H1 (cell line): ENCODE measurements around the gene CERCAM. TPM values are rescaled to one million over a fixed set of nuclear protein-coding genes. Genes with fewer than 3 reads are reported as not detected.

Source experiments
- CTCF ChIA-PET: fragments of 300-600 bp; sonication (Branson Sonifier 250); formaldehyde crosslinking; loops from one replicate; lab custom pipeline; 2021; ENCODE audit not compliant: partially characterized antibody; lab: Charles Lee
- POLR2A ChIA-PET: fragments of 300-600 bp; sonication (Branson Sonifier 250); formaldehyde crosslinking; loops from one replicate; lab custom pipeline; 2021; ENCODE audit warnings: inconsistent platforms; ENCODE audit not compliant: partially characterized antibody; lab: Charles Lee
- DNase-seq, 2 experiments: peaks; one replicate each; pipeline versions ENCODE4 v3.0.0 to v3.0.0-alpha.2; 2010 to 2022; ENCODE audit warnings: low spot score in 2 of 2, low read depth in 1 of 2, mixed read lengths in 1 of 2
- FAIRE-seq: peaks from 2 replicates; lab custom pipeline; 2011; peaks lifted over from hg19 to GRCh38; lab: Jason Lieb, UNC
- H2AFZ ChIP-seq: 2 replicates; pipeline ENCODE4 v1.8.1; 2012; ENCODE audit warnings: low read length, inconsistent platforms
- H2AK5ac ChIP-seq: 2 replicates; pipeline ENCODE4 v1.6.1; 2013; ENCODE audit warnings: low read depth, low read length
- H2BK120ac ChIP-seq: replicated peaks from 2 replicates; pipeline ENCODE3; 2013; ENCODE audit warnings: low read depth, low read length, inconsistent platforms
- H2BK12ac ChIP-seq: 2 replicates; pipeline ENCODE4 v1.6.1; 2013; ENCODE audit warnings: low read depth, low read length
- H2BK15ac ChIP-seq: 2 replicates; pipeline ENCODE4 v1.6.1; 2013; ENCODE audit warnings: low read length
- H2BK20ac ChIP-seq: 2 replicates; pipeline ENCODE4 v1.6.1; 2013; ENCODE audit warnings: low read length
- H2BK5ac ChIP-seq: 2 replicates; pipeline ENCODE4 v1.6.1; 2013; ENCODE audit warnings: low read depth, low read length
- H3K14ac ChIP-seq: 2 replicates; pipeline ENCODE4 v1.6.1; 2013; ENCODE audit warnings: inconsistent platforms; ENCODE audit not compliant: insufficient read length
- H3K18ac ChIP-seq: 2 replicates; pipeline ENCODE4 v1.6.1; 2013; ENCODE audit warnings: low read length; ENCODE audit errors: extremely low read depth
- H3K23ac ChIP-seq: 2 replicates; pipeline ENCODE4 v1.6.1; 2013; ENCODE audit warnings: inconsistent platforms; ENCODE audit not compliant: insufficient read length
- H3K23me2 ChIP-seq: 2 replicates; pipeline ENCODE4 v1.6.1; 2013; ENCODE audit warnings: low read depth, low read length
- H3K27ac ChIP-seq: 2 replicates; pipeline ENCODE4 v1.6.1; 2011; ENCODE audit warnings: low read depth, low read length, inconsistent platforms
- H3K27me3 ChIP-seq, 4 experiments: replicated peaks in 1 of 4; 1 replicate in 1 of 4; 2 replicates in 3 of 4; pipeline versions ENCODE4 v1.6.1 to v1.8.1; 2011 to 2013; ENCODE audit warnings: low read length in 3 of 4, mild to moderate bottlenecking in 3 of 4, inconsistent platforms in 2 of 4, mixed read lengths in 2 of 4, moderate library complexity in 1 of 4; ENCODE audit not compliant: control insufficient read depth in 3 of 4, insufficient read depth in 3 of 4; ENCODE audit errors: extremely low read depth in 1 of 4
- H3K36me3 ChIP-seq, 4 experiments: 2 replicates each; pipeline versions ENCODE4 v1.6.1 to v1.8.1; 2011 to 2013; ENCODE audit warnings: mild to moderate bottlenecking in 4 of 4, low read length in 3 of 4, moderate library complexity in 2 of 4, control low read depth in 1 of 4, inconsistent platforms in 1 of 4; ENCODE audit not compliant: insufficient read depth in 4 of 4, control insufficient read depth in 2 of 4
- H3K4ac ChIP-seq: replicated peaks from 2 replicates; pipeline ENCODE3; 2013; ENCODE audit warnings: low read length, low read depth, mixed read lengths, inconsistent platforms; ENCODE audit not compliant: insufficient read length
- H3K4me1 ChIP-seq, 4 experiments: replicated peaks in 1 of 4; 1 replicate in 1 of 4; 2 replicates in 3 of 4; pipeline versions ENCODE4 v1.6.1 to v1.8.1; 2011 to 2013; ENCODE audit warnings: low read length in 3 of 4, inconsistent platforms in 2 of 4, mixed read lengths in 1 of 4; ENCODE audit not compliant: insufficient read depth in 4 of 4, control insufficient read depth in 3 of 4
- H3K4me2 ChIP-seq, 2 experiments: 2 replicates each; pipeline versions ENCODE4 v1.6.1 to v1.8.1; 2011 to 2013; ENCODE audit warnings: low read depth in 2 of 2, low read length in 2 of 2, control low read depth in 1 of 2, inconsistent platforms in 1 of 2, mild to moderate bottlenecking in 1 of 2; ENCODE audit not compliant: insufficient read depth in 1 of 2
- H3K4me3 ChIP-seq, 4 experiments: fragments of 200-600, 300-600 bp in 1 of 4; sonication (generic), shearing (Covaris generic), sonication (Bioruptor Twin) in 1 of 4; 2 replicates each; pipeline versions ENCODE4 v1.5.1 to v1.8.1; 2011 to 2016; ENCODE audit warnings: low read length in 4 of 4, low read depth in 3 of 4, control low read depth in 2 of 4, inconsistent platforms in 2 of 4, mild to moderate bottlenecking in 2 of 4, mixed read lengths in 1 of 4, moderate library complexity in 1 of 4; ENCODE audit not compliant: insufficient read depth in 2 of 4; ENCODE audit errors: extremely low read depth in 1 of 4
- H3K56ac ChIP-seq: replicated peaks from 2 replicates; pipeline ENCODE3; 2013; ENCODE audit warnings: low read depth, mild to moderate bottlenecking, mixed read lengths, low read length, inconsistent platforms; ENCODE audit not compliant: insufficient read length
- H3K79me1 ChIP-seq: 2 replicates; pipeline ENCODE4 v1.6.1; 2013; ENCODE audit warnings: low read depth, low read length, control low read depth
- H3K79me2 ChIP-seq, 2 experiments: 2 replicates each; pipeline versions ENCODE4 v1.6.1 to v1.8.1; 2012 to 2013; ENCODE audit warnings: low read length in 2 of 2, mild to moderate bottlenecking in 2 of 2, inconsistent platforms in 1 of 2; ENCODE audit not compliant: insufficient read depth in 2 of 2, control insufficient read depth in 1 of 2
- H3K9ac ChIP-seq, 4 experiments: replicated peaks in 1 of 4; 1 replicate in 1 of 4; 2 replicates in 3 of 4; pipeline versions ENCODE4 v1.6.1 to v1.8.1; 2011 to 2013; ENCODE audit warnings: low read depth in 3 of 4, low read length in 3 of 4, control low read depth in 2 of 4, mild to moderate bottlenecking in 2 of 4, moderate library complexity in 2 of 4, inconsistent platforms in 1 of 4; ENCODE audit errors: extremely low read depth in 1 of 4
- H3K9me3 ChIP-seq, 2 experiments: 2 replicates each; pipeline versions ENCODE4 v1.6.1 to v1.8.1; 2012 to 2013; ENCODE audit warnings: mild to moderate bottlenecking in 2 of 2, moderate library complexity in 2 of 2, control low read depth in 1 of 2, inconsistent platforms in 1 of 2, low read depth in 1 of 2, low read length in 1 of 2, mixed read lengths in 1 of 2; ENCODE audit not compliant: insufficient read depth in 2 of 2
- H4K20me1 ChIP-seq, 2 experiments: replicated peaks in 1 of 2; 2 replicates each; pipeline versions ENCODE3 to v1.8.1; 2011 to 2013; ENCODE audit warnings: inconsistent platforms in 2 of 2, low read length in 2 of 2, mild to moderate bottlenecking in 1 of 2; ENCODE audit not compliant: insufficient read depth in 2 of 2, control insufficient read depth in 1 of 2
- H4K5ac ChIP-seq: 2 replicates; pipeline ENCODE4 v1.6.1; 2013; ENCODE audit warnings: low read length, low read depth, mixed read lengths, inconsistent platforms; ENCODE audit not compliant: insufficient read length
- H4K8ac ChIP-seq: 2 replicates; pipeline ENCODE4 v1.8.0; 2013; ENCODE audit warnings: mild to moderate bottlenecking, moderate library complexity, low read length, inconsistent platforms; ENCODE audit not compliant: insufficient read depth; ENCODE audit errors: extremely low read depth
- H4K91ac ChIP-seq: replicated peaks from 2 replicates; pipeline ENCODE3; 2013; ENCODE audit warnings: low read length, mixed read lengths, inconsistent platforms; ENCODE audit not compliant: insufficient read length
- HDAC6 ChIP-seq: IDR thresholded peaks from one replicate; pipeline ENCODE4 v1.7.1; 2012; ENCODE audit warnings: low read depth, mild to moderate bottlenecking, inconsistent platforms, low read length, moderate library complexity
- RAD21 ChIP-seq, 2 experiments: IDR thresholded peaks in 1 of 2; conservative IDR thresholded peaks in 1 of 2; 2 replicates each; pipeline ENCODE4 v1.6.1; 2011; ENCODE audit warnings: low read depth in 2 of 2, low read length in 2 of 2, improper control_type of control experiment in 1 of 2, inconsistent platforms in 1 of 2, mild to moderate bottlenecking in 1 of 2, moderate library complexity in 1 of 2
- WGBS, 2 experiments: shearing (Covaris generic) in 1 of 2; methylation state at CpG; one replicate each; pipeline versions ENCODE4 v1.1.6 to v1.1.7; 2013 to 2015; ENCODE audit warnings: low lambda C conversion rate in 2 of 2, mixed read lengths in 2 of 2, inconsistent platforms in 1 of 2, low coverage in 1 of 2, missing lambda C conversion rate in 1 of 2; ENCODE audit not compliant: insufficient replicate concordance in 2 of 2, insufficient coverage in 1 of 2, insufficient read length in 1 of 2; ENCODE audit errors: extremely low coverage in 1 of 2, missing lambda C conversion rate in 1 of 2; 5-methylcytosine and 5-hydroxymethylcytosine counted together
- polyA plus RNA-seq, 7 experiments: library from polyadenylated mRNA; depleted of rRNA in 3 of 7; stranded (reverse) in 5 of 7; unstranded in 2 of 7; fragments of >200 nt in 5 of 7; fragments of 200-250 nt in 2 of 7; gene quantifications; 1 replicate in 5 of 7; 2 replicates in 1 of 7; 4 replicates in 1 of 7; pipeline versions ENCODE4 v1.2.1 to v1.2.3, GENCODE V29; 2011 to 2013; ENCODE audit warnings: missing spikeins in 2 of 7, mixed read lengths in 2 of 7
- total RNA-seq: library from RNA; stranded (reverse); fragmentation: NEBNext Ultra II Directional; extraction: Animal tissue kit (Norgen Biotek cat#: 25700); gene quantifications from 2 replicates; pipeline ENCODE4 v1.2.1, GENCODE V29; 2021

Gene CERCAM
- total and polyA plus RNA-seq, 2 of the 8 experiments (the other 6 are each of a cell fraction or from before 2014, with no cell fraction given): 3.1 to 5.2 TPM

DNA sequence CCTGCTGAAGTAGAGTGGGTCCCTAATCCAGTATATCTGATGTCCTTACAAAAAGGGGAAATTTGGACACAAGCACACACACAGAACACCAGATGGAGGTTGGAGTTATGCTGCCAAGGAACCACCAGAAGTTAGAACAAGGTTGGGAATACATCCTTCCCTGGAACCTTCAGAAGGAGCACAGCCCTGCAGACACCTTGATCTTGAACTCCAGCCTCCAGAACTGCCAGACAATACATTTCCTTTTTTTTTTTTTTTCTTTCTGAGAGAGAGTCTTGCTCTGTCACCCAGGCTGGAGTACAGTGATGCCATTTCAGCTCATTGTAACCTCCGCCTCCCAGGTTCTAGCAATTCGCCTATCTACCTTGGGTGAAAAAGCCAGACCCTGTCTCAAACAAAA is 28.1 kb downstream of the CERCAM start:
- H3K18ac ChIP-seq: no peak overlapping the region
- H2BK12ac ChIP-seq: no peak overlapping the region
- H2AFZ ChIP-seq: no peak overlapping the region
- H3K23me2 ChIP-seq: no peaks in the 10 kb centered on the region
- DNase-seq (no peak), FAIRE-seq (no peak)
- no peak overlapping the region for H2BK120ac ChIP-seq
- WGBS, 2 experiments: 90% methylated on average over 2 of the region's 2 CpGs; no CpG with 5 or more reads in 1 of the 2 experiments
- CTCF ChIA-PET: interaction anchor here (0.8 to 2.8 kb wide), 5 partner anchors 10 to 34 kb away, joined by 3 to 14 read pairs (median 3); no protein-coding TSS in a partner anchor
- no peak overlapping the region for H3K27ac ChIP-seq
- no peak overlapping the region for H3K23ac ChIP-seq
- H3K4me3 ChIP-seq: no peak overlapping the region
- H3K4me1 ChIP-seq: no peaks in the 10 kb centered on the region
- H3K9me3 ChIP-seq: no peaks in the 10 kb centered on the region
- no peak overlapping the region for H3K4ac ChIP-seq
- no peak overlapping the region for H4K91ac ChIP-seq
- H3K36me3 ChIP-seq: no peaks in the 10 kb centered on the region
- no peaks in the 10 kb centered on the region for H4K20me1 ChIP-seq
- POLR2A ChIA-PET: no interaction called here
- H3K4me2 ChIP-seq: no peak overlapping the region
- H4K8ac ChIP-seq: no peak overlapping the region
- H3K9ac ChIP-seq: no peak overlapping the region
- H3K56ac ChIP-seq: no peak overlapping the region
- no peaks in the 10 kb centered on the region for H3K79me2 ChIP-seq
- H4K5ac ChIP-seq: no peak overlapping the region
- no peak overlapping the region for H2BK20ac ChIP-seq
- H2AK5ac ChIP-seq: no peak overlapping the region
- peaks cover 0 to 6% (median 4%) of the 10 kb centered on the region in 4 experiments; a peak in 4 of 7 replicates for H3K27me3 ChIP-seq
- H3K14ac ChIP-seq: no peak overlapping the region
- no peaks in the 10 kb centered on the region for H3K79me1 ChIP-seq
- H2BK15ac ChIP-seq: no peak overlapping the region
- TF ChIP-seq HDAC6 (no peak), RAD21 (IDR thresholded peaks at IDR 0.05 in 1 of 2, conservative IDR thresholded peaks at IDR 0.05 in 1 of 2; ENCODE audit: low read depth in 2 of 2, low read length in 2 of 2) (no peak)
- H2BK5ac ChIP-seq: no peak overlapping the region
